ENCODE measurements around the gene PRICKLE2. TPM values are rescaled to one million over a fixed set of nuclear protein-coding genes. Genes with fewer than 3 reads are reported as not detected.

Gene PRICKLE2
- total RNA-seq, 1 experiment from 2014 or later = 0.26 TPM

- DNase-seq (ENCODE audit: low read depth, low spot score) (no peak), ATAC-seq (no peak)
- intact Hi-C loops (cut with micrococcal nuclease; ENCODE audit: unreplicated experiment) = no loop called here
- no peak overlapping the region for H3K27ac ChIP-seq (ENCODE audit: low read length)
- H3K4me1 ChIP-seq (ENCODE audit: control insufficient read depth, insufficient read depth, low read length) = no peaks in the 10 kb centered on the region
- BruUV-seq (replicated peaks) = no TSS peak
- no peaks in the 10 kb centered on the region for H3K27me3 ChIP-seq (ENCODE audit: control insufficient read depth, insufficient read depth, low read length)
- in situ Hi-C loops (cut with HindIII; ENCODE audit: low pct_unique_long_range_greater_than_20kb, low sequenced_read_pairs) = no loop called here
- TF ChIP-seq CTCF (IDR thresholded peaks at IDR 0.05) = no peak
- TF ChIP-seq SIN3A (IDR thresholded peaks at IDR 0.05; ENCODE audit: borderline replicate concordance, insufficient read depth, low read depth, low read length) = no peak
- TF ChIP-seq REST (IDR thresholded peaks at IDR 0.05; ENCODE audit: insufficient read depth in 1 of 2, low read depth in 2 of 2, low read length in 1 of 2) = no peak
- TF ChIP-seq POLR2AphosphoS5 (IDR thresholded peaks at IDR 0.05; ENCODE audit: low read depth, low read length) = no peak
- no peak for TF ChIP-seq TCF7L2 (IDR thresholded peaks at IDR 0.05; ENCODE audit: low read depth, low read length)
- H3K4me3 ChIP-seq (ENCODE audit: low read depth in 2 of 2, low read length in 2 of 2) = no peak overlapping the region
- CTCF ChIA-PET = no interaction called here
- POLR2A ChIA-PET = no interaction called here
- no peaks in the 10 kb centered on the region for H3K9me3 ChIP-seq (ENCODE audit: control insufficient read depth, insufficient read depth, low read depth, low read length)
- H3K36me3 ChIP-seq (ENCODE audit: control insufficient read depth, insufficient read depth, low read length) = no peaks in the 10 kb centered on the region
These were observed 146.3 kb downstream of the PRICKLE2 start for GRCh38 chr3:64078966-64079365.

GRCh38 chr3:64074895-64075679, 150.2 kb downstream of the PRICKLE2 start:
- Histone ChIP-seq H3K27ac (ENCODE audit: low read length) (no peak overlapping the region), H3K27me3 (ENCODE audit: control insufficient read depth, insufficient read depth, low read length) (no peaks in the 10 kb centered on the region), H3K4me1 (ENCODE audit: control insufficient read depth, insufficient read depth, low read length) (no peaks in the 10 kb centered on the region), H3K36me3 (ENCODE audit: control insufficient read depth, insufficient read depth, low read length) (no peaks in the 10 kb centered on the region), H3K9me3 (ENCODE audit: control insufficient read depth, insufficient read depth, low read depth, low read length) (no peaks in the 10 kb centered on the region), H3K4me3 (ENCODE audit: low read depth in 2 of 2, low read length in 2 of 2) (no peak overlapping the region)
- in situ Hi-C loops (cut with HindIII; ENCODE audit: low pct_unique_long_range_greater_than_20kb, low sequenced_read_pairs) = no loop called here
- ChIA-PET POLR2A (no interaction called here), CTCF (no interaction called here)
- DNase-seq (ENCODE audit: low read depth, low spot score) (no peak), ATAC-seq (no peak)
- intact Hi-C loops (cut with micrococcal nuclease; ENCODE audit: unreplicated experiment) = no loop called here
- no TSS peak for BruUV-seq (replicated peaks)
- TF ChIP-seq CTCF (IDR thresholded peaks at IDR 0.05) = no peak
- no peak for TF ChIP-seq POLR2AphosphoS5 (IDR thresholded peaks at IDR 0.05; ENCODE audit: low read depth, low read length)
- no peak for TF ChIP-seq SIN3A (IDR thresholded peaks at IDR 0.05; ENCODE audit: borderline replicate concordance, insufficient read depth, low read depth, low read length)
- TF ChIP-seq REST (IDR thresholded peaks at IDR 0.05; ENCODE audit: insufficient read depth in 1 of 2, low read depth in 2 of 2, low read length in 1 of 2) = no peak
- no peak for TF ChIP-seq TCF7L2 (IDR thresholded peaks at IDR 0.05; ENCODE audit: low read depth, low read length)
